Endothelial cell (in vitro differentiated cells): ENCODE measurements around the gene KIF21B. TPM values are rescaled to one million over a fixed set of nuclear protein-coding genes. Genes with fewer than 3 reads are reported as not detected.

ENCODE experiments used
- DNase-seq: peaks from one replicate; pipeline ENCODE4 v3.0.0; 2021; ENCODE audit warnings: low spot score
- H3K27ac Mint-ChIP-seq: one replicate; pipeline ENCODE4 v1.8.0; 2021; ENCODE audit warnings: mixed read lengths, inconsistent platforms; ENCODE audit not compliant: unreplicated experiment
- H3K27me3 Mint-ChIP-seq: one replicate; pipeline ENCODE4 v1.8.0; 2021; ENCODE audit warnings: mild to moderate bottlenecking, moderate library complexity, mixed read lengths, inconsistent platforms; ENCODE audit not compliant: unreplicated experiment
- H3K36me3 Mint-ChIP-seq: one replicate; pipeline ENCODE4 v1.8.0; 2021; ENCODE audit warnings: mild to moderate bottlenecking, low read depth, mixed read lengths, inconsistent platforms; ENCODE audit not compliant: unreplicated experiment
- H3K4me1 Mint-ChIP-seq: one replicate; pipeline ENCODE4 v1.8.0; 2021; ENCODE audit warnings: mild to moderate bottlenecking, mixed read lengths, inconsistent platforms; ENCODE audit not compliant: unreplicated experiment
- H3K4me3 Mint-ChIP-seq: one replicate; pipeline ENCODE4 v1.8.0; 2021; ENCODE audit warnings: mild to moderate bottlenecking, mixed read lengths, inconsistent platforms; ENCODE audit not compliant: unreplicated experiment
- H3K9me3 Mint-ChIP-seq: one replicate; pipeline ENCODE4 v1.8.0; 2021; ENCODE audit warnings: mixed read lengths, inconsistent platforms; ENCODE audit not compliant: unreplicated experiment
- CTCF ChIP-seq: fragments of 200-600 bp; sonication (generic); IDR thresholded peaks from one replicate; pipeline ENCODE4 v1.5.0; 2021; ENCODE audit warnings: antibody characterized with exemption; ENCODE audit not compliant: unreplicated experiment
- total RNA-seq: library from RNA; stranded (reverse); fragmentation: NEBNext Ultra II Directional; extraction: Animal tissue kit (Norgen Biotek cat#: 25700); gene quantifications from one replicate; pipeline ENCODE4 v1.2.1, GENCODE V29; 2021; ENCODE audit not compliant: unreplicated experiment

Gene KIF21B
- total RNA-seq, 1 donor from 2014 or later: 8.4 TPM

- TF ChIP-seq CTCF: no peak
- no peak overlapping the region for H3K4me3 Mint-ChIP-seq
- H3K36me3 Mint-ChIP-seq: no peaks in the 10 kb centered on the region
- no peak for DNase-seq
- H3K27me3 Mint-ChIP-seq: peaks cover 6% of the 10 kb centered on the region
- peaks cover 11% of the 10 kb centered on the region for H3K4me1 Mint-ChIP-seq
- H3K9me3 Mint-ChIP-seq: no peaks in the 10 kb centered on the region
- no peak overlapping the region for H3K27ac Mint-ChIP-seq
Measured at GRCh38 chr1:201066986-201067385, 43.5 kb upstream of the KIF21B start.

- peaks cover 6% of the 10 kb centered on the region for H3K27me3 Mint-ChIP-seq
- no peak overlapping the region for H3K27ac Mint-ChIP-seq
- no peak for TF ChIP-seq CTCF
- no peaks in the 10 kb centered on the region for H3K4me1 Mint-ChIP-seq
- no peak overlapping the region for H3K4me3 Mint-ChIP-seq
- no peak for DNase-seq
- H3K9me3 Mint-ChIP-seq: no peaks in the 10 kb centered on the region
- H3K36me3 Mint-ChIP-seq: no peaks in the 10 kb centered on the region
Measured at GRCh38 chr1:201065686-201066085, 42.2 kb upstream of the KIF21B start.

- Mint-ChIP-seq H3K36me3 (no peaks in the 10 kb centered on the region), H3K9me3 (no peaks in the 10 kb centered on the region), H3K27ac (no peak overlapping the region), H3K4me3 (no peak overlapping the region), H3K27me3 (peaks cover 5% of the 10 kb centered on the region), H3K4me1 (no peaks in the 10 kb centered on the region)
- DNase-seq: no peak
- no peak for TF ChIP-seq CTCF
Measured at GRCh38 chr1:201064806-201065205, 41.3 kb upstream of the KIF21B start.

- Mint-ChIP-seq H3K9me3 (no peaks in the 10 kb centered on the region), H3K27ac (no peak overlapping the region), H3K4me1 (no peaks in the 10 kb centered on the region), H3K4me3 (no peak overlapping the region), H3K27me3 (peaks cover 7% of the 10 kb centered on the region), H3K36me3 (no peaks in the 10 kb centered on the region)
- no peak for DNase-seq
- TF ChIP-seq CTCF: no peak
Measured at GRCh38 chr1:201063145-201063544, 39.6 kb upstream of the KIF21B start.

GRCh38 chr1:201062511-201063091 lies 39.1 kb upstream of the KIF21B start:
- Mint-ChIP-seq H3K27me3 (peaks cover 7% of the 10 kb centered on the region), H3K27ac (no peak overlapping the region), H3K36me3 (no peaks in the 10 kb centered on the region), H3K4me1 (no peaks in the 10 kb centered on the region), H3K4me3 (no peak overlapping the region), H3K9me3 (no peaks in the 10 kb centered on the region)
- TF ChIP-seq CTCF: no peak
- no peak for DNase-seq
